ENCODE measurements around the gene CDCA4.

CDCA4 gene

GRCh38 chr14:104966981-104967385 is 53.9 kb downstream of the CDCA4 start:
- no peaks in the 10 kb centered on the region for H3K27me3 ChIP-seq (ENCODE audit: control insufficient read depth, insufficient read depth, low read length)
- H2AFZ ChIP-seq = peak overlapping the region; percentile 87
- H3K4me1 ChIP-seq = peaks cover 39% of the 10 kb centered on the region
- no peak overlapping the region for H3K9ac ChIP-seq
- no peak for TF ChIP-seq CTCF (IDR thresholded peaks at IDR 0.05)
- H3K36me3 ChIP-seq (ENCODE audit: control insufficient read depth, insufficient read depth, low read length) = no peaks in the 10 kb centered on the region
- no peaks in the 10 kb centered on the region for H3K9me3 ChIP-seq (ENCODE audit: control insufficient read depth, low read length)
- H3K4me2 ChIP-seq (ENCODE audit: low read length) = no peak overlapping the region
- no peaks in the 10 kb centered on the region for H3K79me2 ChIP-seq
- H3K4me3 ChIP-seq (ENCODE audit: low read depth, low read length) = no peak overlapping the region
- H3K27ac ChIP-seq = peak overlapping the region; percentile 98

- no peaks in the 10 kb centered on the region for H3K36me3 ChIP-seq (ENCODE audit: control insufficient read depth, insufficient read depth, low read length)
These were observed 54.5 kb downstream of the CDCA4 start for GRCh38 chr14:104966261-104966865.

GRCh38 chr14:104965561-104966231 is 55.2 kb downstream of the CDCA4 start:
- Histone ChIP-seq H3K4me2 (ENCODE audit: low read length) (no peak overlapping the region), H3K9me3 (ENCODE audit: control insufficient read depth, low read length) (no peaks in the 10 kb centered on the region), H3K4me1 (peaks cover 29% of the 10 kb centered on the region), H3K79me2 (no peaks in the 10 kb centered on the region), H2AFZ (no peak overlapping the region), H3K27ac (no peak overlapping the region), H3K36me3 (ENCODE audit: control insufficient read depth, insufficient read depth, low read length) (no peaks in the 10 kb centered on the region), H3K9ac (no peak overlapping the region), H3K27me3 (ENCODE audit: control insufficient read depth, insufficient read depth, low read length) (no peaks in the 10 kb centered on the region), H3K4me3 (ENCODE audit: low read depth, low read length) (no peak overlapping the region)
- TF ChIP-seq CTCF (IDR thresholded peaks at IDR 0.05) = no peak

More at GRCh38 chr14:104966261-104966865, 54.5 kb downstream of the CDCA4 start:
- no peak overlapping the region for H3K9ac ChIP-seq
- H2AFZ ChIP-seq = no peak overlapping the region
- peaks cover 32% of the 10 kb centered on the region for H3K4me1 ChIP-seq
- no peak for TF ChIP-seq CTCF (IDR thresholded peaks at IDR 0.05)
- H3K27me3 ChIP-seq (ENCODE audit: control insufficient read depth, insufficient read depth, low read length) = no peaks in the 10 kb centered on the region
- H3K4me2 ChIP-seq (ENCODE audit: low read length) = no peak overlapping the region
- no peaks in the 10 kb centered on the region for H3K9me3 ChIP-seq (ENCODE audit: control insufficient read depth, low read length)
- H3K27ac ChIP-seq = no peak overlapping the region
- H3K4me3 ChIP-seq (ENCODE audit: low read depth, low read length) = no peak overlapping the region
- no peaks in the 10 kb centered on the region for H3K79me2 ChIP-seq

GRCh38 chr14:104964546-104964945 is 56.3 kb downstream of the CDCA4 start:
- Histone ChIP-seq H3K36me3 (ENCODE audit: control insufficient read depth, insufficient read depth, low read length) (no peaks in the 10 kb centered on the region), H3K9ac (no peak overlapping the region), H2AFZ (no peak overlapping the region), H3K4me3 (ENCODE audit: low read depth, low read length) (no peak overlapping the region), H3K27ac (no peak overlapping the region), H3K79me2 (no peaks in the 10 kb centered on the region), H3K9me3 (ENCODE audit: control insufficient read depth, low read length) (no peaks in the 10 kb centered on the region), H3K4me2 (ENCODE audit: low read length) (no peak overlapping the region), H3K27me3 (ENCODE audit: control insufficient read depth, insufficient read depth, low read length) (no peaks in the 10 kb centered on the region), H3K4me1 (peaks cover 22% of the 10 kb centered on the region)
- no peak for TF ChIP-seq CTCF (IDR thresholded peaks at IDR 0.05)

Measured in parathyroid adenoma (tissue), 2 donors.